ENCODE data around the gene ABLIM2. TPM values are rescaled to one million over a fixed set of nuclear protein-coding genes. Genes with fewer than 3 reads are reported as not detected.
A peak's percentile ranks its signal among the peaks of the same experiment; 100 is the strongest.

Gene ABLIM2
- total and polyA plus RNA-seq, 2 of the 13 experiments (the other 11 are each of a cell fraction or from before 2014, with no cell fraction given) = 0.20 to 0.37 TPM

- TF ChIP-seq YEATS4 (CRISPR knock-in tag; IDR thresholded peaks at IDR 0.05; ENCODE audit: borderline replicate concordance) (peak; percentile 61; the same call in 1 of the 2 replicates), SAP130 (CRISPR knock-in tag; IDR thresholded peaks at IDR 0.05; ENCODE audit: low read depth) (peak; percentile 30; the same call in 1 of the 2 replicates), NPAS2 (CRISPR knock-in tag; IDR thresholded peaks at IDR 0.05; ENCODE audit: borderline replicate concordance) (no peak), ZC3H13 (CRISPR knock-in tag; IDR thresholded peaks at IDR 0.05) (no peak), ZNF17 (CRISPR knock-in tag; IDR thresholded peaks at IDR 0.05) (no peak), ZFX (CRISPR knock-in tag; IDR thresholded peaks at IDR 0.05; ENCODE audit: low read depth) (peak; percentile 44), ZNF546 (CRISPR knock-in tag; conservative IDR thresholded peaks at IDR 0.05) (0 out of 2 replicates have a peak, but pooled peaks have one; percentile 28), ZNF770 (CRISPR knock-in tag; IDR thresholded peaks at IDR 0.05) (no peak), NFYC (CRISPR knock-in tag; IDR thresholded peaks at IDR 0.05) (peak; percentile 39; the same call in 1 of the 2 replicates), RNF2 (conservative IDR thresholded peaks at IDR 0.05; ENCODE audit: low read depth) (0 out of 2 replicates have a peak, but pooled peaks have one; percentile 18), SMYD3 (CRISPR knock-in tag; IDR thresholded peaks at IDR 0.05) (0 out of 2 replicates have a peak, but pooled peaks have one; percentile 21), ZFY (CRISPR knock-in tag; IDR thresholded peaks at IDR 0.05) (peak; percentile 67), ZFP1 (CRISPR knock-in tag; IDR thresholded peaks at IDR 0.05) (peak; percentile 88; the same call in 1 of the 2 replicates), BCL6 (CRISPR knock-in tag; IDR thresholded peaks at IDR 0.05) (no peak), ZBTB8A (CRISPR knock-in tag; IDR thresholded peaks at IDR 0.05; ENCODE audit: borderline replicate concordance, low read depth) (no peak), ZMAT3 (CRISPR knock-in tag; conservative IDR thresholded peaks at IDR 0.05) (0 out of 2 replicates have a peak, but pooled peaks have one; percentile 36), ZNF607 (CRISPR knock-in tag; IDR thresholded peaks at IDR 0.05; ENCODE audit: borderline replicate concordance) (0 out of 2 replicates have a peak, but pooled peaks have one; percentile 63), POLR2AphosphoS5 (IDR thresholded peaks at IDR 0.05; ENCODE audit: low read depth, low read length) (no peak), HDAC1 (CRISPR knock-in tag; IDR thresholded peaks at IDR 0.05) (peak; percentile 60), MAZ (IDR thresholded peaks at IDR 0.05; ENCODE audit: borderline replicate concordance, low read depth, low read length) (no peak), MAZ (CRISPR knock-in tag; IDR thresholded peaks at IDR 0.05; ENCODE audit: low read depth) (peak; percentile 5; the same call in 1 of the 2 replicates), KMT2B (CRISPR knock-in tag; IDR thresholded peaks at IDR 0.05) (no peak), ZNF687 (CRISPR knock-in tag; IDR thresholded peaks at IDR 0.05) (peak; percentile 47), KDM4B (CRISPR knock-in tag; IDR thresholded peaks at IDR 0.05) (no peak), DNMT1 (CRISPR knock-in tag; IDR thresholded peaks at IDR 0.05) (no peak), ZSCAN21 (CRISPR knock-in tag; IDR thresholded peaks at IDR 0.05; ENCODE audit: borderline replicate concordance) (peak; percentile 47; the same call in 1 of the 2 replicates)
Observed at GRCh38 chr4:7939377-7940108, 219.1 kb downstream of the ABLIM2 start, which contains the start of gene AFAP1 (continued).

Data from HepG2 (cell line).